Brain microvascular endothelial cell (primary cell): ENCODE measurements around the gene TRABD2B.

Experiments used
- DNase-seq: peaks from one replicate; pipeline ENCODE4 v3.0.0-alpha.2; 2020
- H3K27ac ChIP-seq: fragments of 250-450 bp; sonication (Bioruptor Pico); 2 replicates; pipeline ENCODE4 v1.5.1; 2020; ENCODE audit warnings: mild to moderate bottlenecking, moderate library complexity
- H3K27me3 ChIP-seq: fragments of 250-450 bp; sonication (Bioruptor Pico); replicated peaks from 2 replicates; pipeline ENCODE4 v1.5.1; 2020; ENCODE audit warnings: mild to moderate bottlenecking
- H3K36me3 ChIP-seq: fragments of 250-450 bp; sonication (Bioruptor Pico); replicated peaks from 2 replicates; pipeline ENCODE4 v1.5.1; 2020; ENCODE audit warnings: mild to moderate bottlenecking
- H3K4me3 ChIP-seq: 2 replicates; pipeline ENCODE4 v1.5.1; 2011; ENCODE audit warnings: low read depth, mild to moderate bottlenecking, control low read depth, low read length, moderate library complexity
- in situ Hi-C: cut with HindIII; loops from 2 replicates; pipeline ENCODE4 v1.10.0; 2017; ENCODE audit warnings: low sequenced_read_pairs, low pct_ligation_motif_present
- TF ChIP-seq, protein P1 (sequence below): IDR thresholded peaks from 2 replicates; pipeline ENCODE4 v1.5.1; 2011; ENCODE audit warnings: low read depth, mild to moderate bottlenecking, moderate library complexity, low read length, control low read depth, inconsistent platforms; ENCODE audit errors: missing control alignments

Gene TRABD2B

GRCh38 chr1:47783638-47784496 lies 213.3 kb downstream of the TRABD2B start:
- Histone ChIP-seq H3K27ac (no peak overlapping the region), H3K4me3 (no peak overlapping the region), H3K36me3 (no peaks in the 10 kb centered on the region), H3K27me3 (no peaks in the 10 kb centered on the region)
- TF ChIP-seq, protein P1, sequence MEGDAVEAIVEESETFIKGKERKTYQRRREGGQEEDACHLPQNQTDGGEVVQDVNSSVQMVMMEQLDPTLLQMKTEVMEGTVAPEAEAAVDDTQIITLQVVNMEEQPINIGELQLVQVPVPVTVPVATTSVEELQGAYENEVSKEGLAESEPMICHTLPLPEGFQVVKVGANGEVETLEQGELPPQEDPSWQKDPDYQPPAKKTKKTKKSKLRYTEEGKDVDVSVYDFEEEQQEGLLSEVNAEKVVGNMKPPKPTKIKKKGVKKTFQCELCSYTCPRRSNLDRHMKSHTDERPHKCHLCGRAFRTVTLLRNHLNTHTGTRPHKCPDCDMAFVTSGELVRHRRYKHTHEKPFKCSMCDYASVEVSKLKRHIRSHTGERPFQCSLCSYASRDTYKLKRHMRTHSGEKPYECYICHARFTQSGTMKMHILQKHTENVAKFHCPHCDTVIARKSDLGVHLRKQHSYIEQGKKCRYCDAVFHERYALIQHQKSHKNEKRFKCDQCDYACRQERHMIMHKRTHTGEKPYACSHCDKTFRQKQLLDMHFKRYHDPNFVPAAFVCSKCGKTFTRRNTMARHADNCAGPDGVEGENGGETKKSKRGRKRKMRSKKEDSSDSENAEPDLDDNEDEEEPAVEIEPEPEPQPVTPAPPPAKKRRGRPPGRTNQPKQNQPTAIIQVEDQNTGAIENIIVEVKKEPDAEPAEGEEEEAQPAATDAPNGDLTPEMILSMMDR: no peak
- no peak for DNase-seq
- in situ Hi-C loops: no loop called here

DNA sequence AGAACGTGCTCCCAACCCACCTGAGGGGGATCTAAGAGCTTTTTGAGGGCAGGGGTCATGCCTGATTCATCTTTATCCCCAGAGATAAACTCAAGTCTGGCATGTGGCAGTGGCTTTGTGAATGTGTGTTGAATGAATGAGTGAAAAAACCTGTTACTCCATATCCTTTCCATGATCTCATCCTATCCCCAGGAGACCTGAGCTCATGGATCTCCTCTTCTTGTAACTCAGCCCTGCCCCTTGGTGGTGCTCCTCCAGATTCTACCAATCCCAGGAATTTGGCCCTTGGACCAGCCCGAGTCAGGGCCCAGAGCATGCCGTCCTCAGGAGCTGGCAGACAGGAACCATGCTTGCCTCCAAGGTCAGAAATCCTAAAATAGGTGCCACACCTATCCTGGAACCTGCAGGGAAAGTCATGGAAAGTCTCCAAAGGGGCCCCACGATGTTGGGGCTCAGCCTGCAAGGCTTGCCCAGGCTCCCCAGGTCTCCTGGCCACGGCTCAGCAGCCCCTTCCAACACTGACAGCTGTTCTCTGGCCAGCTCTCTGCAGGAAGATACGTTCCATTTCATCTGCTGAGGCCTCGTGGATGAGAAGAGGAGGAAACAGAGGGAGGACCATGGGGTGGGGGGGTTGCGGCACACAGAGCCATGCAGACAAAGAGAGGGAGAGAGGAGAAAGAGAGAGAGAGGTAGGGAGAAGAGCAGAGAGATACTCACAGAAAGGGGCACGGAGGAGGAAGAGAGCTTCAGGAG lies 214.6 kb downstream of the TRABD2B start:
- Histone ChIP-seq H3K4me3 (no peak overlapping the region), H3K27me3 (no peaks in the 10 kb centered on the region), H3K27ac (no peak overlapping the region), H3K36me3 (no peaks in the 10 kb centered on the region)
- TF ChIP-seq, protein P1: no peak
- no peak for DNase-seq
- in situ Hi-C loops: no loop called here

DNA sequence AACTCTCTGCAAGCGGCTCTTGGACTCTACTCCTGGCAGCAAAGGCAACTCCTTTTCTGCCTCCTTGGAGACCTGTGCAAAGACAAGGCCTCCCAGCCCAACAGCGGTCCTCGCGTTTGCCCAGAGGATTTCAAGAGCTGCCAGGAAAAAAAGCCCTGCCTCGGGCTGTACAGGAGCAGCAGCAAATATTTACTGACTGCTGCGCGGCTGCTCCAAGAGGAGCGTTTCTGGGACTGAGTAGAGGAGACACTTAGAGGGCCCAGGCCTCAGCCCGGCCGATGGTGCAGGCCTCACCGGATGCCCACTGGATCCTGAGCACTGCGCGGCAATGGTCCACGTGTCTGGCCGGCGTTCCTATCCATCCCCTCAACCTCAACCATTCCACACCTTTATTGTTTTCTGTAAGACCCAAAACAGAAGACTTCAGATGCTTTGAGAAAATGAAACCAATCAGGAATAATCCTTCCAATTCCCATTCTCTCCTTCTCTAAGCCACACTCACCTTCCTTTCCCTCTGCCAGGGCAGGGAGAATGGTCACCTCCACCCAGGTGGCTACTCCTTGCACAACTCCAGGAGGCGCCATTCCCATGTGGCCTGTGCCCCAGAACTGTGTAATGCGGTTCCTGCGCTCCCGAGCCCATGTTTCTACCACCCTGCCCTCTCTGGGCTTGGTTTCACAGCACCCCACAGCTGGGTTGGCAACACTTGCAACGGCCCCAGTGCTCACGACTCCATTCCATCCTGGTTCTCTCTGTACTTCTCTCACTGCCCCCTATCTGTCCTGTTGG lies 215.8 kb downstream of the TRABD2B start:
- TF ChIP-seq, protein P1: no peak
- Histone ChIP-seq H3K27me3 (no peaks in the 10 kb centered on the region), H3K36me3 (no peaks in the 10 kb centered on the region), H3K4me3 (no peak overlapping the region), H3K27ac (no peak overlapping the region)
- in situ Hi-C loops: no loop called here
- no peak for DNase-seq

DNA sequence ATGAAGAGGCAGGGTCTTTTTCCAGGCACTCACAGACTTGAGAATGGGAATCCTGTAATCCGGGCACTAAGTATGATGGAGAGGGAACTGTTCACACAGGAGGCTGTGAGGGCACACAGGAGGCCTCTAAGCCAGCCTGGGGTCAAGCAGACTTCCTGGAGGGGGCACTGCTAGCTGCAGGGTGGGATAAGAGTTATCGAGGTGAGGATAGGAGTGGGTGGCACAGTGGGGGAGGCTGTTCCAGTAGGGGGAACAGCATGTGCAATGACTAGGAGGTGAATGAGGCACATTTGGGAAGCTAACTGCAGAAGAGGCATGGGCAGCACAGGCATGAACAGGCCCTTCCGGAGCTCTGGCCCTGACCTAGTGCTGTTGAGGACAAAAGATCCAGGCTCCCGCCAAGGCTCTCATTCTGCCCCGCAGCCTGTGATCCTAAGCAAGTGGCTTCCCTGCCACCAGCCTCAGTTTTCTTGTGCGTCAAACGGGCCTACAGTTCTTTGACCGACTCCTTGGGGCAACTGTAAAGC lies 216.7 kb downstream of the TRABD2B start:
- Histone ChIP-seq H3K4me3 (no peak overlapping the region), H3K27me3 (no peaks in the 10 kb centered on the region), H3K27ac (no peak overlapping the region), H3K36me3 (no peaks in the 10 kb centered on the region)
- DNase-seq: no peak
- in situ Hi-C loops: no loop called here
- TF ChIP-seq, protein P1: peak; percentile 10

- DNase-seq: no peak
- Histone ChIP-seq H3K27me3 (no peaks in the 10 kb centered on the region), H3K4me3 (no peak overlapping the region), H3K27ac (no peak overlapping the region), H3K36me3 (no peaks in the 10 kb centered on the region)
- in situ Hi-C loops: no loop called here
- TF ChIP-seq, protein P1: no peak
These were observed 217.6 kb downstream of the TRABD2B start for GRCh38 chr1:47779613-47780012.
